Trophoblast cell (in vitro differentiated cells and primary cell): ENCODE data around the gene MCM5.

Experiments
- DNase-seq, 2 donors: peaks; one replicate each; pipeline ENCODE4 v3.0.0-alpha.2; 2016
- H2AFZ ChIP-seq: 2 replicates; pipeline ENCODE4 v1.6.1; 2013; ENCODE audit warnings: low read length, moderate library complexity, mild to moderate bottlenecking; ENCODE audit not compliant: insufficient read depth, poor library complexity
- H2AK5ac ChIP-seq: 2 replicates; pipeline ENCODE4 v1.6.1; 2013; ENCODE audit warnings: mild to moderate bottlenecking, low read length
- H2BK120ac ChIP-seq: 2 replicates; pipeline ENCODE4 v1.6.1; 2013; ENCODE audit warnings: low read length, mild to moderate bottlenecking, moderate library complexity; ENCODE audit not compliant: insufficient read depth, poor library complexity
- H2BK12ac ChIP-seq: 2 replicates; pipeline ENCODE4 v1.6.1; 2013; ENCODE audit warnings: mild to moderate bottlenecking, low read length, moderate library complexity
- H2BK5ac ChIP-seq: 2 replicates; pipeline ENCODE4 v1.6.1; 2013; ENCODE audit warnings: low read length, low read depth, moderate library complexity, mild to moderate bottlenecking; ENCODE audit not compliant: poor library complexity
- H3K14ac ChIP-seq: 2 replicates; pipeline ENCODE4 v1.6.1; 2013; ENCODE audit warnings: mild to moderate bottlenecking, low read length
- H3K18ac ChIP-seq: 2 replicates; pipeline ENCODE4 v1.6.1; 2013; ENCODE audit warnings: mild to moderate bottlenecking, low read length
- H3K23ac ChIP-seq: 2 replicates; pipeline ENCODE4 v1.6.1; 2013; ENCODE audit warnings: low read length
- H3K27ac ChIP-seq: 2 replicates; pipeline ENCODE4 v1.5.1; 2013; ENCODE audit warnings: low read depth, mild to moderate bottlenecking, inconsistent platforms, low read length, moderate library complexity
- H3K27me3 ChIP-seq: 2 replicates; pipeline ENCODE4 v1.6.1; 2013; ENCODE audit warnings: inconsistent platforms, mild to moderate bottlenecking, low read length, moderate library complexity; ENCODE audit not compliant: insufficient read depth
- H3K36me3 ChIP-seq, 2 experiments: 1 replicate in 1 of 2; 2 replicates in 1 of 2; pipeline ENCODE4 v1.6.1; 2013; ENCODE audit warnings: low read length in 2 of 2, mild to moderate bottlenecking in 2 of 2, moderate library complexity in 1 of 2; ENCODE audit not compliant: insufficient read depth in 2 of 2, control insufficient read depth in 1 of 2
- H3K4ac ChIP-seq: 2 replicates; pipeline ENCODE4 v1.6.1; 2013; ENCODE audit warnings: low read depth, mild to moderate bottlenecking, low read length, moderate library complexity
- H3K4me1 ChIP-seq, 2 experiments: 1 replicate in 1 of 2; 2 replicates in 1 of 2; pipeline ENCODE4 v1.6.1; 2013; ENCODE audit warnings: low read length in 2 of 2, mild to moderate bottlenecking in 2 of 2, moderate library complexity in 1 of 2; ENCODE audit not compliant: insufficient read depth in 2 of 2, control insufficient read depth in 1 of 2
- H3K4me2 ChIP-seq: 2 replicates; pipeline ENCODE4 v1.6.1; 2013; ENCODE audit warnings: inconsistent platforms, mild to moderate bottlenecking, low read length, moderate library complexity
- H3K4me3 ChIP-seq: 2 replicates; pipeline ENCODE4 v1.5.1; 2013; ENCODE audit warnings: mild to moderate bottlenecking, low read depth, low read length, inconsistent platforms
- H3K79me1 ChIP-seq: one replicate; pipeline ENCODE4 v1.6.1; 2013; ENCODE audit warnings: low read length
- H3K79me2 ChIP-seq: 2 replicates; pipeline ENCODE4 v1.6.1; 2013; ENCODE audit warnings: low read length, mild to moderate bottlenecking; ENCODE audit not compliant: control insufficient read depth, insufficient read depth, poor library complexity
- H3K9ac ChIP-seq: 2 replicates; pipeline ENCODE4 v1.6.1; 2013; ENCODE audit warnings: mild to moderate bottlenecking, low read length
- H3K9me3 ChIP-seq: 2 replicates; pipeline ENCODE4 v1.6.1; 2013; ENCODE audit warnings: low read depth, mild to moderate bottlenecking, control low read depth, inconsistent platforms, low read length; ENCODE audit not compliant: insufficient read depth
- H4K12ac ChIP-seq: 2 replicates; pipeline ENCODE4 v1.6.1; 2013; ENCODE audit warnings: low read depth, mild to moderate bottlenecking, low read length, moderate library complexity
- H4K8ac ChIP-seq: 2 replicates; pipeline ENCODE4 v1.6.1; 2013; ENCODE audit warnings: low read depth, mild to moderate bottlenecking, low read length, moderate library complexity
- H4K91ac ChIP-seq: one replicate; pipeline ENCODE4 v1.6.1; 2013; ENCODE audit warnings: low read depth, mild to moderate bottlenecking, low read length, moderate library complexity
- WGBS: extraction: QIAGEN DNeasy Blood & Tissue Kit; methylation state at CpG from one replicate; pipeline ENCODE4 v1.1.7; 2013; ENCODE audit warnings: missing lambda C conversion rate; ENCODE audit not compliant: insufficient read length, insufficient coverage; ENCODE audit errors: extremely low coverage; 5-methylcytosine and 5-hydroxymethylcytosine counted together

Gene MCM5

DNA sequence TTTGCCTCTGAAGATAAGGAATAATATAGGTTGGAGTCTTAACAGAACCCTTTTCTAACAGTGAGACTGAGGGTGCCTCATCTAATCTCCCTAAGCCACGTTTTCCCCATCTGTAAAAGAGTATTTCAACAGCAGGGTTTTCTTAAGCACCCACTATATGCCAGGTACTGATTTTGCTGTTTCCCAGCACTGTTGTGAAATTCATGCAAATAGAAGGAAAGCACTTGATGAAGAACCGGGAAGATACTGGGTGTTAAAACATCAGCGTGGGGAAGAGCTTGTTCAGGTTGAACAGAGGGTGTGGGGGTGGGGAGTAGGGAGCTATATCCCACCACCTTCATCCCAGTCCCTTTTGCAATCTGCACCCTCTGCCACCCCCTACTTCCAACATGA lies 16.3 kb upstream of the MCM5 start:
- H3K27me3 ChIP-seq: no peaks in the 10 kb centered on the region
- WGBS: no CpG with 5 or more reads among the region's 3 CpGs

DNA sequence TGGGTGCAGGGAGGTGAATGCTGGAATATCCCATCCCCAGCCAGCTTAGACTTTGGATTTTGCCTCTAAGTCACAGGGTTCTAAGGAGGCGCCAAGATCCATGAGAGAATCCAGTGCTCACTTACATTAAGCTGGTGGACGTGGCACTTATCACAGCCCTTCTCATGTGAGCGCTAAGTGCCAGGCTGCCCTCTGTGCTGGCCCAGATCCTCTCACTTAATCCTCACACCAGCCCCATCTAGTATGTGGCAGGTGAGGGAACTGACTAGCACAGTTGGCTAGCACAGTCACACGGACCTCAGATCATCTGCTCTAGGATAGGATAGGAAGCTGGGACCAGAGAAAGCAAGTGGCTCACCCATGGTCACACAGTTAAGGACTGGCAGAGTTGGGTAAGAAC lies 15.4 kb upstream of the MCM5 start:
- Histone ChIP-seq H3K4me2 (no peak overlapping the region), H4K8ac (no peak overlapping the region), H2AK5ac (no peak overlapping the region), H3K18ac (no peak overlapping the region), H4K12ac (no peak overlapping the region), H3K4me3 (no peak overlapping the region), H2AFZ (no peak overlapping the region), H4K91ac (no peak overlapping the region), H3K4ac (no peak overlapping the region), H3K14ac (no peak overlapping the region), H2BK120ac (no peak overlapping the region), H3K4me1 (peaks cover 9 to 15% of the 10 kb centered on the region in 2 experiments), H3K23ac (no peak overlapping the region), H3K36me3 (peaks cover 24 to 30% of the 10 kb centered on the region in 2 experiments), H3K79me2 (peaks cover 5% of the 10 kb centered on the region), H2BK5ac (no peak overlapping the region), H3K27me3 (no peaks in the 10 kb centered on the region), H3K9ac (no peak overlapping the region), H2BK12ac (no peak overlapping the region), H3K9me3 (no peaks in the 10 kb centered on the region), H3K27ac (no peak overlapping the region), H3K79me1 (peaks cover 18% of the 10 kb centered on the region)
- no CpG with 5 or more reads among the region's 4 CpGs for WGBS
- no peak for DNase-seq

More for the DNA sequence above, 16.3 kb upstream of the MCM5 start:
- Histone ChIP-seq H3K4me1 (peaks cover 11 to 18% of the 10 kb centered on the region in 2 experiments), H4K12ac (no peak overlapping the region), H4K91ac (no peak overlapping the region), H3K18ac (no peak overlapping the region), H3K4me2 (no peak overlapping the region), H3K9ac (no peak overlapping the region), H2AK5ac (no peak overlapping the region), H4K8ac (no peak overlapping the region), H3K23ac (no peak overlapping the region), H3K4ac (no peak overlapping the region), H3K79me2 (peaks cover 5% of the 10 kb centered on the region), H3K9me3 (no peaks in the 10 kb centered on the region), H3K36me3 (peaks cover 24 to 30% of the 10 kb centered on the region in 2 experiments), H3K14ac (no peak overlapping the region), H3K4me3 (no peak overlapping the region), H2AFZ (no peak overlapping the region), H2BK5ac (no peak overlapping the region), H2BK120ac (no peak overlapping the region), H3K79me1 (peaks cover 22% of the 10 kb centered on the region), H2BK12ac (no peak overlapping the region), H3K27ac (no peak overlapping the region)
- DNase-seq: no peak

DNA sequence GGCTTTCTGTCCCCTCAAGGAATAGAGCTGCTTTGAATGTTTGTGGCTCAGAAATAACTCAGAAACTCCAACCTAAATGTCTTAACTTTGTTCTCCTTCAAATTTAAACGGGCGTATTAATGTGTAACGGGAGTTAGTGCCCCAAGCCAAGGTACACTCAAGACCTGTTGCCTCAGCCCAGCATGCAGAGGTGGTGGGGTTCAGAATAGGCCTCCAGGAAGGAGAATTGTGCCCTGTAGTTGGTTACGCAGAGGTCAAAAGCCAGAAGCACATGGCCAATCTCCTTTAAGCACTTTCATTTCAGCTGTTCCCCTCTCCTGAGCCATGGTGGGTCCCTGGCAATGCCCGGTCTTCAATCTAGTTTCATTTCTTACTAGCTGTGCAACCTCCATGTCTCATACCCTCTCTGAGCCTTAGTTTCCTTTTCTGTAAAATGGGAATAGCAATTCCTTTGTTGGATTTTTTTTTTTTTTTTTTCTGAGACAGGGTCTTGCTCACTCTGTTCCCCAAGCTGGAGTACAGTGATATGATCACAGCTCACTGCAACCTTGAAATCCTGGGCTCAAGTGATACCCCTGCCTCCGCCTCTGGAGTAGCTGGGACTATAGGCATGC lies 14.9 kb upstream of the MCM5 start:
- H4K8ac ChIP-seq: no peak overlapping the region
- H3K4me1 ChIP-seq: peaks cover 4 to 9% of the 10 kb centered on the region in 2 experiments
- peaks cover 24 to 35% of the 10 kb centered on the region in 2 experiments for H3K36me3 ChIP-seq
- no peak overlapping the region for H3K4me3 ChIP-seq
- no peak overlapping the region for H4K12ac ChIP-seq
- H2AFZ ChIP-seq: no peak overlapping the region
- H3K4ac ChIP-seq: no peak overlapping the region
- no peak for DNase-seq
- H3K14ac ChIP-seq: no peak overlapping the region
- H3K27me3 ChIP-seq: no peaks in the 10 kb centered on the region
- H2BK12ac ChIP-seq: no peak overlapping the region
- no peak overlapping the region for H2BK120ac ChIP-seq
- no peak overlapping the region for H2AK5ac ChIP-seq
- H3K4me2 ChIP-seq: no peak overlapping the region
- no peaks in the 10 kb centered on the region for H3K9me3 ChIP-seq
- H3K18ac ChIP-seq: no peak overlapping the region
- no peak overlapping the region for H3K27ac ChIP-seq
- no peak overlapping the region for H2BK5ac ChIP-seq
- no peak overlapping the region for H3K23ac ChIP-seq
- WGBS: no CpG with 5 or more reads among the region's 6 CpGs
- no peak overlapping the region for H3K9ac ChIP-seq
- no peak overlapping the region for H4K91ac ChIP-seq
- peaks cover 5% of the 10 kb centered on the region for H3K79me2 ChIP-seq
- H3K79me1 ChIP-seq: peaks cover 13% of the 10 kb centered on the region

- Histone ChIP-seq H3K4ac (no peak overlapping the region), H4K8ac (no peak overlapping the region), H3K14ac (no peak overlapping the region), H3K4me1 (no peaks in the 10 kb centered on the region), H2BK5ac (no peak overlapping the region), H2AK5ac (no peak overlapping the region), H3K79me2 (no peaks in the 10 kb centered on the region), H3K18ac (no peak overlapping the region), H3K23ac (no peak overlapping the region), H2AFZ (no peak overlapping the region), H4K91ac (no peak overlapping the region), H3K36me3 (peaks cover 24 to 42% of the 10 kb centered on the region in 2 experiments), H3K4me3 (no peak overlapping the region), H2BK12ac (no peak overlapping the region), H2BK120ac (no peak overlapping the region), H3K9me3 (no peaks in the 10 kb centered on the region), H3K9ac (no peak overlapping the region), H3K27me3 (no peaks in the 10 kb centered on the region), H4K12ac (no peak overlapping the region), H3K79me1 (no peaks in the 10 kb centered on the region), H3K27ac (no peak overlapping the region), H3K4me2 (no peak overlapping the region)
- no CpG with 5 or more reads among the region's 19 CpGs for WGBS
- no peak for DNase-seq
Observed at GRCh38 chr22:35386670-35387288, 13.2 kb upstream of the MCM5 start.
